ENCODE measurements around the gene MAP4K4. TPM values are rescaled to one million over a fixed set of nuclear protein-coding genes. Genes with fewer than 3 reads are reported as not detected.
A peak's percentile ranks its signal among the peaks of the same experiment; 100 is the strongest.
"Not testable (repeated sequence)": the region's sequence is repeated elsewhere in the genome, so short reads cannot be mapped to it uniquely, and the experiment has no call there.

MAP4K4 gene
- total and polyA plus RNA-seq, 5 donors = 30.8 to 64.5 (median 61.7) TPM

GRCh38 chr2:101756266-101756665 lies 58.8 kb downstream of the MAP4K4 start:
- Histone ChIP-seq H3K4me1 (ENCODE audit: control insufficient read depth, insufficient read depth, low read length) (peaks cover 15% of the 10 kb centered on the region), H3K9me3 (ENCODE audit: control insufficient read depth, low read length) (no peaks in the 10 kb centered on the region), H3K27ac (ENCODE audit: low read length) (no peak overlapping the region), H3K4me3 (ENCODE audit: low read length) (no peak overlapping the region), H3K27me3 (ENCODE audit: control insufficient read depth, insufficient read depth) (no peaks in the 10 kb centered on the region)
- intact Hi-C loops (cut with DNase I) = loop anchor here in 1 of 4 donors (10.0 kb wide), 1 partner anchor 51 kb away; no protein-coding TSS in a partner anchor
- ATAC-seq (no peak), DNase-seq (no peak)
- 71% methylated on average over 3 of the region's 3 CpGs for WGBS

GRCh38 chr2:101758001-101758400 lies 60.5 kb downstream of the MAP4K4 start:
- Histone ChIP-seq H3K4me3 (ENCODE audit: low read length) (no peak overlapping the region), H3K4me1 (ENCODE audit: control insufficient read depth, insufficient read depth, low read length) (peaks cover 18% of the 10 kb centered on the region), H3K9me3 (ENCODE audit: control insufficient read depth, low read length) (no peaks in the 10 kb centered on the region), H3K27me3 (ENCODE audit: control insufficient read depth, insufficient read depth) (no peaks in the 10 kb centered on the region), H3K27ac (ENCODE audit: low read length) (no peak overlapping the region)
- ATAC-seq (no peak), DNase-seq (no peak)
- WGBS = 85% methylated on average over 3 of the region's 3 CpGs
- intact Hi-C loops (cut with DNase I) = loop anchor here in 1 of 4 donors (10.0 kb wide), 1 partner anchor 53 kb away; no protein-coding TSS in a partner anchor

GRCh38 chr2:101759162-101759561 lies 61.7 kb downstream of the MAP4K4 start:
- Histone ChIP-seq H3K4me3 (ENCODE audit: low read length) (no peak overlapping the region), H3K4me1 (ENCODE audit: control insufficient read depth, insufficient read depth, low read length) (peaks cover 21% of the 10 kb centered on the region), H3K9me3 (ENCODE audit: control insufficient read depth, low read length) (no peaks in the 10 kb centered on the region), H3K27me3 (ENCODE audit: control insufficient read depth, insufficient read depth) (no peaks in the 10 kb centered on the region), H3K27ac (ENCODE audit: low read length) (no peak overlapping the region)
- DNase-seq (peak in 1 of 3 donors; percentile 48), ATAC-seq (peak; percentile 61 to 85)
- intact Hi-C loops (cut with DNase I) = loop anchor here in 1 of 4 donors (10.0 kb wide), 1 partner anchor 54 kb away; no protein-coding TSS in a partner anchor
- WGBS = 31% methylated on average over 2 of the region's 2 CpGs

- DNase-seq = no peak
- Histone ChIP-seq H3K27me3 (ENCODE audit: control insufficient read depth, insufficient read depth) (no peaks in the 10 kb centered on the region), H3K9me3 (ENCODE audit: control insufficient read depth, low read length) (no peaks in the 10 kb centered on the region), H3K4me3 (ENCODE audit: low read length) (no peak overlapping the region), H3K27ac (ENCODE audit: low read length) (peak overlapping the region; percentile 54), H3K4me1 (ENCODE audit: control insufficient read depth, insufficient read depth, low read length) (peaks cover 20% of the 10 kb centered on the region)
- intact Hi-C loops (cut with DNase I) = loop anchor here in 1 of 4 donors (10.0 kb wide), 1 partner anchor 62 kb away; no protein-coding TSS in a partner anchor
- 22% methylated on average over 4 of the region's 4 CpGs for WGBS
- ATAC-seq = peak; percentile 47 to 52
These were observed 65.1 kb downstream of the MAP4K4 start for GRCh38 chr2:101762451-101763171.

- Histone ChIP-seq H3K9me3 (ENCODE audit: control insufficient read depth, low read length) (no peaks in the 10 kb centered on the region), H3K4me3 (ENCODE audit: low read length) (no peak overlapping the region), H3K4me1 (ENCODE audit: control insufficient read depth, insufficient read depth, low read length) (peaks cover 22% of the 10 kb centered on the region), H3K27me3 (ENCODE audit: control insufficient read depth, insufficient read depth) (no peaks in the 10 kb centered on the region), H3K27ac (ENCODE audit: low read length) (no peak overlapping the region)
- intact Hi-C loops (cut with DNase I) = loop anchor here in 1 of 4 donors (10.0 kb wide), 1 partner anchor 61 kb away; no protein-coding TSS in a partner anchor
- no peak for ATAC-seq
- no peak for DNase-seq
- WGBS = 58% methylated on average over 5 of the region's 5 CpGs
These were observed 66.2 kb downstream of the MAP4K4 start for GRCh38 chr2:101763496-101764333.

- intact Hi-C loops (cut with DNase I) = loop anchor here in 1 of 4 donors (10.0 kb wide), 1 partner anchor 58 kb away; no protein-coding TSS in a partner anchor
- no peak overlapping the region for H3K27ac ChIP-seq (ENCODE audit: low read length)
- 53% methylated on average over 2 of the region's 2 CpGs for WGBS
- H3K9me3 ChIP-seq (ENCODE audit: control insufficient read depth, low read length) = no peaks in the 10 kb centered on the region
- no peaks in the 10 kb centered on the region for H3K27me3 ChIP-seq (ENCODE audit: control insufficient read depth, insufficient read depth)
- peaks cover 31% of the 10 kb centered on the region for H3K4me1 ChIP-seq (ENCODE audit: control insufficient read depth, insufficient read depth, low read length)
- no peak overlapping the region for H3K4me3 ChIP-seq (ENCODE audit: low read length)
- DNase-seq (no peak), ATAC-seq (peak in 1 of 2 donors; percentile 28)
These were observed 68.8 kb downstream of the MAP4K4 start for GRCh38 chr2:101766337-101766736.

- Histone ChIP-seq H3K4me1 (ENCODE audit: control insufficient read depth, insufficient read depth, low read length) (peaks cover 38% of the 10 kb centered on the region), H3K9me3 (ENCODE audit: control insufficient read depth, low read length) (no peaks in the 10 kb centered on the region), H3K4me3 (ENCODE audit: low read length) (no peak overlapping the region), H3K27ac (ENCODE audit: low read length) (peak overlapping the region; percentile 66), H3K27me3 (ENCODE audit: control insufficient read depth, insufficient read depth) (no peaks in the 10 kb centered on the region)
- peak in 1 of 2 donors; percentile 45 for ATAC-seq
- DNase-seq = no peak
- WGBS = 47% methylated on average over 5 of the region's 5 CpGs
- intact Hi-C loops (cut with DNase I) = loop anchor here in 1 of 4 donors (10.0 kb wide), 1 partner anchor 58 kb away; no protein-coding TSS in a partner anchor
These were observed 69.6 kb downstream of the MAP4K4 start for GRCh38 chr2:101766871-101767739.

GRCh38 chr2:101768556-101769220 lies 71.2 kb downstream of the MAP4K4 start:
- ATAC-seq = no peak
- 31% methylated on average over 4 of the region's 4 CpGs for WGBS
- intact Hi-C loops (cut with DNase I) = loop anchor here in 1 of 4 donors (10.0 kb wide), 1 partner anchor 56 kb away; no protein-coding TSS in a partner anchor
- Histone ChIP-seq H3K27me3 (ENCODE audit: control insufficient read depth, insufficient read depth) (no peaks in the 10 kb centered on the region), H3K27ac (ENCODE audit: low read length) (no peak overlapping the region), H3K4me3 (ENCODE audit: low read length) (no peak overlapping the region), H3K4me1 (ENCODE audit: control insufficient read depth, insufficient read depth, low read length) (peaks cover 33% of the 10 kb centered on the region), H3K9me3 (ENCODE audit: control insufficient read depth, low read length) (no peaks in the 10 kb centered on the region)
- no peak for DNase-seq

GRCh38 chr2:101769726-101770125 lies 72.2 kb downstream of the MAP4K4 start:
- not testable (repeated sequence) for ATAC-seq; H3K9me3 ChIP-seq (ENCODE audit: control insufficient read depth, low read length); H3K4me3 ChIP-seq (ENCODE audit: low read length); H3K27me3 ChIP-seq (ENCODE audit: control insufficient read depth, insufficient read depth); H3K27ac ChIP-seq (ENCODE audit: low read length); DNase-seq
- WGBS = 89% methylated on average over 3 of the region's 3 CpGs
- intact Hi-C loops (cut with DNase I) = loop anchor here in 1 of 4 donors (10.0 kb wide), 1 partner anchor 55 kb away; no protein-coding TSS in a partner anchor
- peaks cover 34% of the 10 kb centered on the region for H3K4me1 ChIP-seq (ENCODE audit: control insufficient read depth, insufficient read depth, low read length)

GRCh38 chr2:101770726-101771125 lies 73.2 kb downstream of the MAP4K4 start:
- peaks cover 36% of the 10 kb centered on the region for H3K4me1 ChIP-seq (ENCODE audit: control insufficient read depth, insufficient read depth, low read length)
- H3K27me3 ChIP-seq (ENCODE audit: control insufficient read depth, insufficient read depth) = no peaks in the 10 kb centered on the region
- 42% methylated on average over 2 of the region's 2 CpGs for WGBS
- no peak overlapping the region for H3K27ac ChIP-seq (ENCODE audit: low read length)
- intact Hi-C loops (cut with DNase I) = no loop called here
- DNase-seq (no peak), ATAC-seq (peak in 1 of 2 donors; percentile 17)
- no peak overlapping the region for H3K4me3 ChIP-seq (ENCODE audit: low read length)
- no peaks in the 10 kb centered on the region for H3K9me3 ChIP-seq (ENCODE audit: control insufficient read depth, low read length)

All from right cardiac atrium (tissue), 5 donors.